NK-92 (cell line): ENCODE data around the gene RASSF3.

Experiments used
- DNase-seq: peaks from one replicate; lab custom pipeline; 2025; ENCODE audit not compliant: unreplicated experiment; lab: John Stamatoyannopoulos, UW

Gene RASSF3

GRCh38 chr12:64722835-64723234 is 112.5 kb downstream of the RASSF3 start:
- DNase-seq: no peak

- no peak for DNase-seq
Measured at GRCh38 chr12:64723630-64724029, 113.3 kb downstream of the RASSF3 start.

- DNase-seq: no peak
Measured at GRCh38 chr12:64724201-64724745, 114.0 kb downstream of the RASSF3 start.

GRCh38 chr12:64729909-64730587 is 119.8 kb downstream of the RASSF3 start:
- DNase-seq: no peak

- DNase-seq: no peak
Measured at GRCh38 chr12:64730588-64730969, 120.3 kb downstream of the RASSF3 start.

- DNase-seq: no peak
Measured at GRCh38 chr12:64731683-64732082, 121.4 kb downstream of the RASSF3 start.

- no peak for DNase-seq
Measured at GRCh38 chr12:64733857-64734256, 123.6 kb downstream of the RASSF3 start.

GRCh38 chr12:64735442-64735841 is 125.1 kb downstream of the RASSF3 start:
- no peak for DNase-seq

- DNase-seq: no peak
Measured at GRCh38 chr12:64736771-64737170, 126.5 kb downstream of the RASSF3 start.

GRCh38 chr12:64737539-64737938 is 127.2 kb downstream of the RASSF3 start:
- DNase-seq: no peak

GRCh38 chr12:64739778-64740177 is 129.5 kb downstream of the RASSF3 start:
- DNase-seq: no peak

GRCh38 chr12:64740646-64741045 is 130.4 kb downstream of the RASSF3 start:
- no peak for DNase-seq

- DNase-seq: no peak
Measured at GRCh38 chr12:64742416-64742815, 132.1 kb downstream of the RASSF3 start.

- DNase-seq: no peak
Measured at GRCh38 chr12:64743206-64743605, 132.9 kb downstream of the RASSF3 start.

GRCh38 chr12:64744422-64745258 is 134.3 kb downstream of the RASSF3 start:
- DNase-seq: no peak

GRCh38 chr12:64745259-64745807 is 135.0 kb downstream of the RASSF3 start:
- DNase-seq: no peak

GRCh38 chr12:64745980-64746379 is 135.7 kb downstream of the RASSF3 start:
- no peak for DNase-seq

- DNase-seq: no peak
Measured at GRCh38 chr12:64746663-64747062, 136.4 kb downstream of the RASSF3 start.
